ENCODE data around the gene ANXA2. TPM values are rescaled to one million over a fixed set of nuclear protein-coding genes. Genes with fewer than 3 reads are reported as not detected.
"Not testable (repeated sequence)": the region's sequence is repeated elsewhere in the genome, so short reads cannot be mapped to it uniquely, and the experiment has no call there.

Gene ANXA2
- total and polyA plus RNA-seq, 4 donors, result 699 to 1,029 (median 797) TPM

DNA sequence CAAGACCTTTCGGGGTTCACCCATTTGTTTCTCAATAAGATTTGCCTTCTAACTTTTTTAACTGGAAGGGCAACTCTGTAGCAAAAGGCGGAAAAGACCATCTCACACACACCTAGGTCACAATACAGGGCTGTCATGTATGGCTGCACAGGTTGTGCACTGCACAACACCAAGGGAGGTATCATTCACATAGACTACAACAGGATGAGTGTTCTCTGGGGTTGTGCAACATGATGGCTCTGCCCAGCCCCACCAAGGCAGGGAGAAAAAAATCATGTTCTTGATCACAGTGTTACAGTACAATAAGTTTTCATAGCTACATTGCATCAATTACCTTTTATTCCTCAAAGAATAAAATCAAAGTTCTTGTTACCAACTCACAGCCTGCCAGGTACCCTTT lies 52.8 kb downstream of the ANXA2 start:
- intact Hi-C loops (cut with DNase I), result no loop called here
- H3K4me3 ChIP-seq (ENCODE audit: low read length in 2 of 2), result no peak overlapping the region
- H3K4me1 ChIP-seq (ENCODE audit: control insufficient read depth in 1 of 2, insufficient read depth in 2 of 2, low read length in 2 of 2), result peaks cover 0 to 7% of the 10 kb centered on the region in 2 donors
- 96 to 97% methylated on average over 2 of the region's 2 CpGs for WGBS, 2 donors
- no peak overlapping the region for H3K27ac ChIP-seq (ENCODE audit: low read depth in 1 of 2, low read length in 2 of 2)
- H3K27me3 ChIP-seq (ENCODE audit: control insufficient read depth in 1 of 2, insufficient read depth in 2 of 2, low read length in 1 of 2), result no peaks in the 10 kb centered on the region
- H3K9me3 ChIP-seq (ENCODE audit: control insufficient read depth, low read length), result no peaks in the 10 kb centered on the region
- DNase-seq (no peak), ATAC-seq (ENCODE audit: low FRiP score) (no peak)
- peaks cover 2 to 9% of the 10 kb centered on the region in 2 donors for H3K36me3 ChIP-seq (ENCODE audit: control insufficient read depth in 1 of 2, insufficient read depth in 2 of 2, low read length in 1 of 2)

DNA sequence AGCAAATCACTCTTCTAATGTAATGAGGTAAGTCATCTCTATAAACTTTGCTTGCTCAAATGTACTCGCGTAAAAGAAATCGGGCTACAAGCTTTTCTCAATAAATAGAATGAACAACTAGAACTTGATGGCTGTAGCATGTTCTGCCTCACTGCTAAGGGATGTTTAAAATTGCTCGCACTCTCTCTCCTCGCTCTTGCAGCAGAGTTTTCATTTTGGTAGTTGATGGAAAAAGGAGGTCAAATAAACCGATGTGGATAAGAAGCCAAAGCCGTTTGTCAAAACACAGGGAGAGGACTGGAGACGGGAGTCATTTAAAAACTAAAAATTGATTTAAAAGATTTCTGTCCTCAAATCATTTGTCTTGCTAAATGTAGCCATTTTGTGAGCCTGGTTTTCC lies 53.3 kb downstream of the ANXA2 start:
- peaks cover 2 to 9% of the 10 kb centered on the region in 2 donors for H3K36me3 ChIP-seq (ENCODE audit: control insufficient read depth in 1 of 2, insufficient read depth in 2 of 2, low read length in 1 of 2)
- peaks cover 0 to 7% of the 10 kb centered on the region in 2 donors for H3K4me1 ChIP-seq (ENCODE audit: control insufficient read depth in 1 of 2, insufficient read depth in 2 of 2, low read length in 2 of 2)
- WGBS, 2 donors, result 28 to 31% methylated on average over 8 of the region's 8 CpGs
- H3K27me3 ChIP-seq (ENCODE audit: control insufficient read depth in 1 of 2, insufficient read depth in 2 of 2, low read length in 1 of 2), result no peaks in the 10 kb centered on the region
- H3K9me3 ChIP-seq (ENCODE audit: control insufficient read depth, low read length), result no peaks in the 10 kb centered on the region
- no peak overlapping the region for H3K4me3 ChIP-seq (ENCODE audit: low read length in 2 of 2)
- DNase-seq (no peak), ATAC-seq (ENCODE audit: low FRiP score) (no peak)
- peak overlapping the region in 1 of 2 donors; percentile 28 for H3K27ac ChIP-seq (ENCODE audit: low read depth in 1 of 2, low read length in 2 of 2)
- intact Hi-C loops (cut with DNase I), result no loop called here

DNA sequence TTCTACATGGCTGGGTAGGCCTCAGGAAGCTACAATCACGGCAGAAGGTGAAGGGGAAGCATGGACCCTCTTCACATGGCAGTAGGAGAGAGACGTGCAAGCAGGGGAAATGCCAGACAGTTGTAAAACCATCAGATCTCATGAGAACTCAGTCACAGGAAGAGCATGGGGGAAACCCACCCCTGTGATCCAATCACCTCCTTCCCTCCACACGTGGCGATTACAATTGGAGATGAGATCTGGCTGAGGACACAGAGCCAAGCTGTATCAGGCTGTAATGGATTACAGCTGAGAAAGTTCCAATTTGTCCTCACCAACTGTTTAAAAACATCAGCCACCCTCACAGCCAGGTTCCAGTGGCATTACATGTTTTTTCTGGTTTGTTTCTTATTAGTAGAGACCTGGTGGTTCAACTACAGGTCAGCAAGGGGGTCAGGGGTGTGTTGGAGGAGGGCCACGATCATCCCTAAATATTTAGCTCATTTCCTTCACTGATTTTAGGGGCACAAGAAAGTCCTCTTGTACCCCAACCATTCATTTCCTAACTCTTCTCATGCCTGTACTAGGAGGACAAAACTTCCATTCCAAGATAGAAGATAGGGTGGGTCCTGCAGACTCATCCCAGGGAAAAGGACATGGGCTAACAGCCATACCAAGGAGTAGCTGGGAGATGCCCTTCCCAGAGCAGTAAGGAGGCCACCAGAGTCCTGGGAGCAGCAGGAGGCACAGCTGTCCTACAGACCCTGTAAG lies 54.4 kb downstream of the ANXA2 start:
- Histone ChIP-seq H3K9me3 (ENCODE audit: control insufficient read depth, low read length) (no peaks in the 10 kb centered on the region), H3K36me3 (ENCODE audit: control insufficient read depth in 1 of 2, insufficient read depth in 2 of 2, low read length in 1 of 2) (peaks cover 2 to 9% of the 10 kb centered on the region in 2 donors), H3K27ac (ENCODE audit: low read depth in 1 of 2, low read length in 2 of 2) (peak overlapping the region in 1 of 2 donors; percentile 65), H3K27me3 (ENCODE audit: control insufficient read depth in 1 of 2, insufficient read depth in 2 of 2, low read length in 1 of 2) (no peaks in the 10 kb centered on the region), H3K4me3 (ENCODE audit: low read length in 2 of 2) (no peak overlapping the region), H3K4me1 (ENCODE audit: control insufficient read depth in 1 of 2, insufficient read depth in 2 of 2, low read length in 2 of 2) (peaks cover 0 to 7% of the 10 kb centered on the region in 2 donors)
- ATAC-seq (ENCODE audit: low FRiP score) (peak; percentile 24), DNase-seq (no peak)
- intact Hi-C loops (cut with DNase I), result no loop called here
- WGBS, 2 donors, result 53 to 62% methylated on average over 5 of the region's 5 CpGs

DNA sequence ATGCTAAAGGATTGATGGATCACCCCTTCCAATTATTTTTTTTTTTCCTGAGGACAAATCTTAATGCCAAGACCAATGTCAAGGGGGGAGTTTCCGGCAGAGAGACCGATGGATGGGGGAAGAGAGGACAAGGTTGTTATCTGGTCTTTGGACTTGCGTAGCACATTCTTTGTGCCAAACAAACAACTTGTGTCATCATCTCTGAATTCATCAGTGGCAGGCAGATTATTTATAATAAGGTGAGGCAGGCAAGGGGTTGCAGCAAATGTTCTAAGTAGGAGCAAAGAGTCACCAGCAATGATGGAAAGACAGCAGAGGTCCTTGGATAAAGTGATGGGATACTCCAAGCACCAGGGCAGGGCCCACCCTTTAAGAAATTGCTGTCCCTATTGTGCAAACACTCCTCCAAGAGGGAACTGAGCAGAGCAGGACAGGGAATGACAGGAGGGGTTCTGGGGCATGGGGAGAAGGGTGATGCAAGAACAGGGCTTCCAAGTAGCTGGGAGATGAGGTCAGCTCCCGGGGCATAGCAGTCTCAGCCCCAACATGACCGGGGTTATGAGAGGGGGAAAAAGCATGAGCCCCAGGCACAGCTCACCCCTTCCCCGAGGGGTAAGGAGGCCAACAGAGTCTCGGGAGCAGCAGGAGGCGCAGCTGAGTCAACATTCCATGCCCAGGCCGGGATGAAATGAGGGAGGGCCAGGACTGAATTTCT lies 57.4 kb downstream of the ANXA2 start:
- ATAC-seq (ENCODE audit: low FRiP score), result no peak
- intact Hi-C loops (cut with DNase I), result no loop called here

DNA sequence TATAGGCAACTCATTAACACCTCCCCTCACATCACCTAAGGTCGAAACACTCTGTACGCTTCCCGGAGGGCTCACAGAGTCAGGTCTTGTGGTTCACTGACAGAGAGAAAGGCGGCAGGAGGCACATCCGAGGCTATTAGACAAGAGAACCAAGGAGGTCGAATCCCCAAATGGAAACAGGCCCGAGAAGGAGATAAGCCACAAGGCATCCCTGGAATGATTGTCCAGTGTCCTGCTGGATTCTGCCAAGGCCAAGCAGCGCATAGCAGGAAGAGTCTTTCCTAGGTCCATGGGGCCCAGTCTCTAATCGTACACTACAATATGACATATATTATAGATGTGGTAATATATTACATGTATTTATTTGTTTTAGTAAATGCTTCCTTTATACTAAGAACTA lies 58.5 kb downstream of the ANXA2 start:
- intact Hi-C loops (cut with DNase I), result no loop called here
- DNase-seq, result no peak
- 84 to 86% methylated on average over 9 of the region's 9 CpGs for WGBS, 2 donors

More for the DNA sequence above, 57.4 kb downstream of the ANXA2 start:
- Histone ChIP-seq H3K4me3 (ENCODE audit: low read length in 2 of 2) (no peak overlapping the region), H3K27ac (ENCODE audit: low read depth in 1 of 2, low read length in 2 of 2) (no peak overlapping the region), H3K36me3 (ENCODE audit: control insufficient read depth in 1 of 2, insufficient read depth in 2 of 2, low read length in 1 of 2) (peaks cover 0 to under 1% of the 10 kb centered on the region in 2 donors), H3K4me1 (ENCODE audit: control insufficient read depth in 1 of 2, insufficient read depth in 2 of 2, low read length in 2 of 2) (no peaks in the 10 kb centered on the region), H3K9me3 (ENCODE audit: control insufficient read depth, low read length) (no peaks in the 10 kb centered on the region), H3K27me3 (ENCODE audit: control insufficient read depth in 1 of 2, insufficient read depth in 2 of 2, low read length in 1 of 2) (no peaks in the 10 kb centered on the region)
- WGBS, 2 donors, result 77 to 82% methylated on average over 9 of the region's 9 CpGs
- no peak for DNase-seq

DNA sequence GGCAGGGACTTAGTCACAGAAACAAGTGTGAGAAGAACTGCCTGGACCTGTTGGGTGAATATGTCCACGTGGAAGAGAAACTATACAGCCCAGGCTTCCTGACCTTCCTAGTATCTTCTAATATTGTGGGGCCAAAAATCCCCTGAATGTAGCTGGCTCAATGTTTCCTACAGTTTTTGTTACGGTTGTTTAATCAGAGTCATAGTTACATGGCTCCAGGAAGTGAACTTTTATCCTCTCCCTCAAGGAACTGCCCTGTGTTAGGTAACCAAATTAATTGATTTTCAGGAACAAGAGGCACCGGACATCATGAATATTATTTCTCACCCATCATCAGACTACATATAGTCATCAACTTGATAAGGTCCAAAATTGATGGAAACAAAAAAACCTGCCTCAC lies 59.0 kb downstream of the ANXA2 start:
- ATAC-seq (ENCODE audit: low FRiP score) (no peak), DNase-seq (no peak)
- H3K36me3 ChIP-seq (ENCODE audit: control insufficient read depth in 1 of 2, insufficient read depth in 2 of 2, low read length in 1 of 2), result no peaks in the 10 kb centered on the region
- H3K27ac ChIP-seq (ENCODE audit: low read depth in 1 of 2, low read length in 2 of 2), result no peak overlapping the region
- no peaks in the 10 kb centered on the region for H3K27me3 ChIP-seq (ENCODE audit: control insufficient read depth in 1 of 2, insufficient read depth in 2 of 2, low read length in 1 of 2)
- WGBS, 2 donors, result 92 to 95% methylated on average over 3 of the region's 3 CpGs
- H3K4me3 ChIP-seq (ENCODE audit: low read length in 2 of 2), result no peak overlapping the region
- no peaks in the 10 kb centered on the region for H3K9me3 ChIP-seq (ENCODE audit: control insufficient read depth, low read length)
- no peaks in the 10 kb centered on the region for H3K4me1 ChIP-seq (ENCODE audit: control insufficient read depth in 1 of 2, insufficient read depth in 2 of 2, low read length in 2 of 2)
- intact Hi-C loops (cut with DNase I), result no loop called here

More for the DNA sequence above, 58.5 kb downstream of the ANXA2 start:
- Histone ChIP-seq H3K9me3 (ENCODE audit: control insufficient read depth, low read length) (no peaks in the 10 kb centered on the region), H3K27me3 (ENCODE audit: control insufficient read depth in 1 of 2, insufficient read depth in 2 of 2, low read length in 1 of 2) (no peaks in the 10 kb centered on the region), H3K36me3 (ENCODE audit: control insufficient read depth in 1 of 2, insufficient read depth in 2 of 2, low read length in 1 of 2) (no peaks in the 10 kb centered on the region), H3K27ac (ENCODE audit: low read depth in 1 of 2, low read length in 2 of 2) (no peak overlapping the region), H3K4me1 (ENCODE audit: control insufficient read depth in 1 of 2, insufficient read depth in 2 of 2, low read length in 2 of 2) (no peaks in the 10 kb centered on the region), H3K4me3 (ENCODE audit: low read length in 2 of 2) (no peak overlapping the region)
- no peak for ATAC-seq (ENCODE audit: low FRiP score)

DNA sequence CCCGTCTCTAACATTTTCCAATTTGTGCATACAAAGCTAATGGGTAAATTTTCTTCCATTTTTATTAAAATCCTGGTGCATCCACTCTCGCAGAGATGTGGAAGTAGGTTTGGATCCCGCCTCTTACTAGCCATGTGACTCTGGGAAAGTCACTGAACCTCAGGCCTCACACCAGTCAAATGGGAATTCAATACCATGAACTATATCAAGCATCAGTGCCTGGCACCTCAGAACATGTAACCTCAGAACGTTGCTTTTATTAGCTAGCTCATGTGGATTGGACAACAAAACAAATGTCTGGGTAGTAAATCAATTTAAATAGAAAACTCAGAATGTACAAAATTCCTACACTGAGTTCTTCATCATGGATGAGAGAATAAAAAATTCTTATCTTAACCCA lies 60.7 kb downstream of the ANXA2 start:
- no peak overlapping the region for H3K27ac ChIP-seq (ENCODE audit: low read depth in 1 of 2, low read length in 2 of 2)
- intact Hi-C loops (cut with DNase I), result no loop called here
- no peaks in the 10 kb centered on the region for H3K9me3 ChIP-seq (ENCODE audit: control insufficient read depth, low read length)
- H3K4me1 ChIP-seq (ENCODE audit: control insufficient read depth in 1 of 2, insufficient read depth in 2 of 2, low read length in 2 of 2), result no peaks in the 10 kb centered on the region
- H3K4me3 ChIP-seq (ENCODE audit: low read length in 2 of 2), result no peak overlapping the region
- WGBS, 2 donors, result 77 to 82% methylated on average over 4 of the region's 4 CpGs
- ATAC-seq (ENCODE audit: low FRiP score) (no peak), DNase-seq (no peak)
- H3K27me3 ChIP-seq (ENCODE audit: control insufficient read depth in 1 of 2, insufficient read depth in 2 of 2, low read length in 1 of 2), result no peaks in the 10 kb centered on the region
- no peaks in the 10 kb centered on the region for H3K36me3 ChIP-seq (ENCODE audit: control insufficient read depth in 1 of 2, insufficient read depth in 2 of 2, low read length in 1 of 2)

DNA sequence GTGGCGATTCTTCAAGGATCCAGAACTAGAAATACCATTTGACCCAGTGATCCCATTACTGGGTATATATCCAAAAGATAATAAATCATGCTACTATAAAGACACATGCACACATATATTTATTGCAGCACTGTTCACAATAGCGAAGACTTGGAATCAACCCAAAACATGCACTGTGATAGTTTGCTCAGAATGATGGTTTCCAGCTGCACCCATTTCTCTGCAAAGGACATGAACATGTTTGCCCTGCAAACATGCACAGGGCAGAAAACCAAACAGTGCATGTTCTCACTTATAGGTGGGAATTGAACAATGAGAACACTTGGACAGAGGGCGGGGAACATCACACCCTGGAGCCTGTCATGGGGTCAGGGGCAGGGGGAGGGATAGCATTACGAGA lies 62.5 kb downstream of the ANXA2 start:
- intact Hi-C loops (cut with DNase I); ATAC-seq (ENCODE audit: low FRiP score); DNase-seq; H3K9me3 ChIP-seq (ENCODE audit: control insufficient read depth, low read length); H3K27me3 ChIP-seq (ENCODE audit: control insufficient read depth in 1 of 2, insufficient read depth in 2 of 2, low read length in 1 of 2); H3K4me1 ChIP-seq (ENCODE audit: control insufficient read depth in 1 of 2, insufficient read depth in 2 of 2, low read length in 2 of 2); H3K4me3 ChIP-seq (ENCODE audit: low read length in 2 of 2); H3K36me3 ChIP-seq (ENCODE audit: control insufficient read depth in 1 of 2, insufficient read depth in 2 of 2, low read length in 1 of 2); H3K27ac ChIP-seq (ENCODE audit: low read depth in 1 of 2, low read length in 2 of 2): not testable (repeated sequence)
- 77 to 82% methylated on average over 4 of the region's 4 CpGs for WGBS, 2 donors

Data from aorta (tissue), 5 donors.